Endometrial microvascular endothelial cells (primary cell): Measurements from ENCODE around the gene ZNF543. TPM values are rescaled to one million over a fixed set of nuclear protein-coding genes. Genes with fewer than 3 reads are reported as not detected.

Source experiments
- in situ Hi-C: cut with HindIII; loops from 2 replicates; pipeline ENCODE4 v1.10.0; 2017; ENCODE audit warnings: low sequenced_read_pairs, low pct_unique_long_range_greater_than_20kb; ENCODE audit errors: inconsistent ontology term
- total RNA-seq: library from RNA; depleted of rRNA; stranded (reverse); fragments of >200 nt; gene quantifications from one replicate; pipeline ENCODE4 v1.2.3, GENCODE V29; 2015; ENCODE audit errors: inconsistent ontology term

Gene ZNF543
- total RNA-seq, 1 donor from 2014 or later = 6.8 TPM

DNA sequence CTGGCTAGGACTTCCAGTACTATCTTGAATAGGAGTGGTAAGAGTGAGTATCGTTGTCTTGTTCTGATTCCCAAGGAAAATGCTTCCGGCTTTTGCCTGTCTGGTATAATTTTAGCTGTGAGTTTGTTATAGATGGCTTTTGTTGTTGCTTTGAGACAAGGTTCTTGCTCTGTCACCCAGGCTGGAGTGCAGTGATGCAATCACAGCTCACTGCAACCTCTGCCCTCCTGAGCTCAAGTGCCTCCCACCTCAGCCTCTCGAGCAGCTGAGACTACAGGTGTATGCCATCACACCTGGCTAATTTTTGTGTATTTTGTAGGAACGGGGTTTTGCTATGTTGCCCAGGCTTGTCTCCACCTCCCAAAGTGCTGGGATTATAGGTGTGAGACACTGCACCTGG is 6.1 kb upstream of the ZNF543 start:
- in situ Hi-C loops = no loop called here

DNA sequence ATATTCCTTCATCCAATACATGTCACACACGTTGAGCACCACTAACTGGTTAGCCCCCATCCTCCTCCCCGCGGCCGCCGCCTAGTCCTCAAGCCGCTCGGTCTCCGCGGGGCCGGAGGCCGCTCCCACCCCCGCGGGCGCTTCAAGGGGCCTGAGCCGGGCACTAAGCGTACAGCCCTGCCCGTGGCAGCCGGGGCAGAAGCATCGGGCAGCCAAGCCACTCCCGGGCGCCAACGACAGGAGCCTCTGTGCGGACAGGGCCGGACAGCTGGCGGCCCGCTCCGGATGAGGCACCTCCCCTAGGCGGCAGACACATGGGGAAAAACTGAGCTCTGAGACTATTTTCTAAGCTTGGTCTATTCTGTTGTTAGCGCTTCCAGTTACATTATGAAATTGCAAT is 2.8 kb upstream of the ZNF543 start:
- in situ Hi-C loops = no loop called here

DNA sequence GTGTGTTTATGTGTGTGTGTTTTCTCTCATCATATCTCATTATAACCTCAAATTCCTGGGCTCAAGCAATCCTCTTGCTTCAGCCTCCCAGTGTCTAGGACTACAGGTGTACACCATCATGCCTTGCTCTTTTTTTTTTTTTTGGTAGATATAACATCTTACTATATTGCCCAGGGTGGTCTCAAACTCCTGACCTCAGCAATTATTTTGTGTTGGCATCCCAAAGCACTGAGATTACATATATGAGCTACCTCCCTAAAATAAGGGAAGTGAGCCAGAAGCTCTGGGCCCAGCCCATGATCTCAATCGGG is 448 bp upstream of the ZNF543 start:
- in situ Hi-C loops = no loop called here

DNA sequence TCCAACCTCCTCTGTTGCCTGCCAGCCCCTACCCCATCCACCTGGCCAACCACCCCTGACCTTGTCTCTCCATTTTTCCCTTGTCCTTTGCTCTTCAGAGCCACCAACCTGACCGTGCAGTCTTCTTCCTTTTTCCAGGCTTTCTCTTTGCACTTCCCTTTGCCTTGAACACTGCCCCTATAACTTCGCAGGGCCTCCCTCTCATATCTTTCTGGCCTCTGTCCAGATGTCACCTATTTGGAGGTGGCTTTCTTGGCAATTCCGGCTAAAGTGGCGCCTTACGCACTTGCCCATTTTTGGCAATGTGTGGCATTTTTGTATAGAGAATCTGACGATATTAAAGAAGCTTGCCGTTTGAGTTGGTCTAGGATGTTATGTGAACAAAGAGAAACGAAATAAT is 844 bp downstream of the ZNF543 start:
- in situ Hi-C loops = no loop called here

DNA sequence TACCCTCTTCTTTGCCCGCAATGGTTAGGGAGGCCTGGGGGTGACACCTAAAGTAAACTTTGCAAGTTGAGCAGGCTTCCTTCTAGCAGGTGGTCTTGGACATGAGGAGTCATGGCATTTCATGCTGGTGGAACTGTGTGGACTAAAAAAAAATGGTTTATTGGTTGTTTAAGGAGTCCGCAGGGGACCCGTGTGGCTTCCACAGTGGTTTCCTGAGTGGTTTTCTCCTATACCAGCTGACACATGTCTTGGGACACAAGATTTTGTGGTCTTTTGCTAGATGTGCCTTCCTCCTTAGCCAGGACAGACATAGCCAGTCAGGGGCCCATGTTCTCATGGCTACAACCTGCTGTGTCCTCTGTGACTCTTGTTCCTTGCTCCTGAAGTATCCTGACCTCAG is 1.5 kb downstream of the ZNF543 start:
- in situ Hi-C loops = no loop called here

DNA sequence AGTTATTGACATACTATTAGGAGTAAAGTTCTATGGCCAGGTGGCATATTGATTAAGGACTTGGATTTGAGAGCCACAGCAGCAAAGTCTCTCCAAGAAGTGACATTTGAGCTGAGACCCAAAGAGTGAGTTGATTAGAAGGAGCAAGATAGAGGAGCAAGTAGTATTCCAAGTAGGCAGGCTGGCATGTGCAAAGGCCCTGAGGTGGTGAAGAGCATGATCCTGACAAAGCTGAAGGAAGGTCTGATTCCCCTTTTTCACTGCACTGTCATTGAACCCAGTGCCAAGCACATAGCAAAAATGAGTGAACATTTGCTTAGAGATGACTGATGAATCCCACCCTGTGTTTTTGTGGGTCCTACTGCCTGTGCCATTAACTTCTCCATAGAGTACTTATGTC is 4.7 kb downstream of the ZNF543 start:
- in situ Hi-C loops = no loop called here

DNA sequence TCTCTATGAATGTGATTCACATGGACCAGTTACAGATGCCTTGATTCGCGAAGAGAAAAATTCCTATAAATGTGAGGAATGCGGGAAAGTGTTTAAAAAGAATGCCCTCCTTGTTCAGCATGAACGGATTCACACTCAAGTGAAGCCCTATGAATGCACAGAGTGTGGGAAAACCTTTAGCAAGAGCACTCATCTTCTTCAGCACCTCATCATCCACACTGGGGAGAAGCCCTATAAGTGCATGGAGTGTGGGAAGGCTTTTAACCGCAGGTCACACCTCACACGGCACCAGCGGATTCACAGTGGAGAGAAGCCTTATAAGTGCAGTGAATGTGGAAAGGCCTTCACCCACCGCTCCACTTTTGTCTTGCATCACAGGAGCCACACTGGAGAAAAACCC is 7.7 kb downstream of the ZNF543 start:
- in situ Hi-C loops = no loop called here

DNA sequence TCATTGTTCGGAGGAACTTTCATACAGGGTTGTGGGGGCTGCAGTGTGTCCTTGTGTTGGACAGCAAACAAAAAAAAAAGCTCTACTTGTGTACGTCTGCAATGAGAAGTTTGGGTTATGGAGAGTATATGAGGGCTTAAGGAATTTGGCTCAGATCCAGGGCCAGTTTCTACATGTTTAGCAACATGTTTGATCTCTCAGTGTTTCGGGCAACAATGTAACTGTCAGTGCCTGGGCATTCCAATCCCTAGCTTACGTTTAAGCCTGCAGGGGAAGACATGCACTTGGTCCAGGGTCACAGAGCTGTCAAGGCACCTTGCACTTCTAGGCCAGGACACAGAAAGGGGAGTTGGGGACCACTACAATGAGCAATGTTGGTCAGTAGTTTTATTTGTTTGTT is 13.9 kb downstream of the ZNF543 start:
- in situ Hi-C loops = no loop called here

DNA sequence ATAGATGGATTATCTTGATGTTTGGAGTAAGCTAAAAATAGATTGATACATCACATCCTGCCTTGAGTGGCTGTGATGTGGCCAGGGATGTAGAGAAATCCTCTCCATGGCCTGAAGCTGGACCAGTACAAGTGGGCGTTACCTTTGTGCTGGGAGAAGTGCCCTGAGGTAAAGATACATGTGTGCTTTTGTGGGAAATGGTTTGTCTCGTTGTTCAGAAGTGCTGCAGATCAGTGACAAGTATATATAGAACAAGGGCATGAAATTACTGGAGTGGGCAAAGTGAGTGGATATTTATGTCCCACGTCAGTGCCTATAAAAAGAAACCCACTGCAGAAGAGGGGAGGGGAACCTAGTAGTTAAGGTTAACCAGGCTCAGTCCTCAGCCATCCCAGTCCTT is 18.6 kb downstream of the ZNF543 start:
- in situ Hi-C loops = no loop called here

DNA sequence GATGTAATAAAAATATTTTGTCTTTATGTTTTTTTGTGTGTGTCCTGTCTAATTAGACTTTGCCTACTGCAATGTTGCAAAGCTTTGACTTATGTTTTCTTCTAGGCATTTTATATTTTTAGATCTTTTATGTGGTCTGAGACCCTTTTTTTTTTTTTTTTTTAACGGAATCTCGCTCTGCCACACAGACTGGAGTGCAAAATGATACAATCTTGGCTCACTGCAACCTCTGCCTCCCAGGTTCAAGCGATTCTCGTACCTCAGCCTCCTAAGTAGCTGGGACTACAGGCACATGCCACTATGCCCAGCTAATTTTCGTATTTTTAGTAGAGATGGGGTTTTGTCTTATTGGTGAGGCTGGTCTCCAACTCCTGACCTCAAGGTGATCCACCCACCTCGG is 22.3 kb downstream of the ZNF543 start:
- in situ Hi-C loops = no loop called here

DNA sequence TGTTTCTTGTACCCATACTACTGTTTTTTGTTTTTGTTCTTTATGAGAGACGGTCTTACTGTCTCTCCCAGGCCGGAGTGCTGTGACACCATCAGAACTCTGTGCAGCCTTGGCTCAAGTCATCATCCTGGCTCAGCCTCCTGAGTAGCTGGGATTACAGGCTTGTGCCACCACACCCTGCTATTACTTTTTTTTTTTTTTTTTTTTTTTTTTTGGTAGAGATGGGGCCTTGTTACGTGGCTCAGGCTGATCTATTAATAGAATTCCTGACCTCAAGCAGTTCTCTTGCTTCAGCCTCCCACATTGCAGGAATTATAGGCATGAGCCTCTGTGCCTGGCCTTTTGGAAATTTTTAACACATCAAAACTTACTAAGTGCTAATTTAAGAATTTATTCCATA is 27.9 kb downstream of the ZNF543 start:
- in situ Hi-C loops = no loop called here

DNA sequence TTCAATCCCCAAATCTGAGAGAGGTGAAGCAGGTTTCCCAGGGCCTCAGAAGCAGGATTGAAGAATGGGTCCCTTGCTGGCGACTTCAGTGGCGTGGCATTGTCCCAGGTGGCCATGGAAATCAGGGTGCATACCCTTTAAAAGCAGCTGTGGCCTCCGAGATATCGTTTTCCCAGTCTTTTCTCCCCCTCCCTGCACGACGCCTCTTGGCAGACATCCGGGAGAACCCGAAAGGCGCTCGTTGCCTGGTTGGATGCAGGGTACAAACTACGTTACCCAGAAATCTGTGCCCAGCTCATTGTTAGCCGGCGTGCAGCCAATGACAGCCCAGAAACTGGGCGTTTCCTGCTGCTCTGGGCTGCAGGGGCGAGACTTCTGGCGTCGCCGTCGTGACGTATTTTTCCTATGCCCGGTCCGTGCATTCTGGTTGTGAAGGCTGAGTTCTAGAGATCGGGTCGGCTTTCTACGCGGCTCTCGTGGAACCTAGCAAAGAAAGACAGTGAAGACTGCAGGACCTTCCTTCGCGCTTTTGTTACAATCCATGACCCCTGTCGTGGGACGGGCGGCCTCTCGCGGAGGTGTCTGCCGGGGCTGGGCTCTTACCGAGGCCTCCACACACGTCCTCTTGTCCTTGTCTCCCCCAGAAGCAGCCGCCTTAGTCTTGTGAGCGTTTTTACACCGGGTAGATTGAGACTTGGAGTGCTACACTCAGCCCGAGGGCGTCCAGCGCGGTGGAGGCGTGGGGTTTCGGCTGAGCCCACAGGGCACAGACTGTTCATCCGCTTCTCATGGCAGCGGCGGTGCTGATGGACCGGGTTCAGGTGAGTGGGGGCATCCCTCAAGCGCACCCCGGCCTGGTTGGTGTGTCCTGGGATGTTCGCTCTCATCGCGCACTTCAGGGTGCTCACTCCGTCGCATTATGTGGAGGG is 30.9 kb downstream of the ZNF543 start, which contains the start of gene ZNF304:
TSS of gene ZNF304 (plus strand) at position 395 of the 929 bp plus-strand sequence. CDS start at position 789, 394 bp downstream.
- in situ Hi-C loops = no loop called here

DNA sequence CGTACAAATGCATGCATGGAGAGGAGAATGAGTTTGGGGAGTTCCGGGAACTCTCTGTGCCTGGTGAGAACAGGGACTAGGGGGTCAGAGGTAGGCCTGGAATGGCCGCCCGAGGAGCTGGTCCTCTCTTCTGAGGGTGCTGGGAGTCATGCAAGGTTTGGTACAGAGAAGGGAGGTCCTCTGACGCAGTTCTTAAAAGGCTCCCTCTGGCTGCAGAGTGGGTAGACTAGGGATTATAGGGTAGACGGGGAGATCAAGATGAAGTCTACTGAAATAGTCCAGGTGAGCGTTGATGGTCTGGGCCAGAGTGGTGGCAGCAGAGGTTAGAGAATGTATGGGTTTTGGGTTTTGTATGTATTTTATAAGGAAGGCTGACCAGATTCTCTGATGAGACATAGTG is 31.6 kb downstream of the ZNF543 start:
- in situ Hi-C loops = no loop called here

DNA sequence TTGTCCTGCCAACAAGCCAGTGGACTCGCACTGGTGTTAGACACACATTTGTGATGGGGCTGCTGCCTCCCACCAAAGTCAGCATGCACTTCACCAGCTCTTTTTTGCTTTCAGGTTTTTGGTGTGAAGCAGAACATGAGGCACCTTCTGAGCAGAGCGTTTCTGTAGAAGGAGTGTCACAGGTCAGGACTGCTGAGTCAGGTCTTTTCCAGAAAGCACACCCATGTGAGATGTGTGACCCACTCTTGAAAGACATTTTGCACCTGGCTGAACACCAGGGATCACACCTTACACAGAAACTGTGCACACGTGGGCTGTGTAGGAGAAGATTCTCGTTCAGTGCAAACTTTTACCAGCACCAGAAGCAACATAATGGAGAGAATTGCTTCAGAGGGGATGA is 35.6 kb downstream of the ZNF543 start:
- in situ Hi-C loops = no loop called here

DNA sequence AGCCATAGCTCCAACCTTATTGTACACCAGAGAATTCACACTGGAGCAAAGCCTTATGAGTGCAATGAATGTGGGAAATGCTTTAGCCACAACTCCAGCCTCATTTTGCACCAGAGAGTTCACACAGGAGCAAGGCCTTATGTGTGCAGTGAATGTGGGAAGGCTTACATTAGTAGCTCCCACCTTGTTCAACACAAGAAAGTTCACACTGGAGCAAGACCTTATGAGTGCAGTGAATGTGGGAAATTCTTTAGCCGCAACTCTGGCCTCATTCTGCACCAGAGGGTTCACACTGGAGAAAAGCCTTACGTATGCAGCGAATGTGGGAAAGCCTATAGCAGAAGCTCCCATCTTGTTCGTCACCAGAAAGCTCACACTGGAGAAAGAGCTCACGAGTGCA is 37.1 kb downstream of the ZNF543 start:
- in situ Hi-C loops = no loop called here

DNA sequence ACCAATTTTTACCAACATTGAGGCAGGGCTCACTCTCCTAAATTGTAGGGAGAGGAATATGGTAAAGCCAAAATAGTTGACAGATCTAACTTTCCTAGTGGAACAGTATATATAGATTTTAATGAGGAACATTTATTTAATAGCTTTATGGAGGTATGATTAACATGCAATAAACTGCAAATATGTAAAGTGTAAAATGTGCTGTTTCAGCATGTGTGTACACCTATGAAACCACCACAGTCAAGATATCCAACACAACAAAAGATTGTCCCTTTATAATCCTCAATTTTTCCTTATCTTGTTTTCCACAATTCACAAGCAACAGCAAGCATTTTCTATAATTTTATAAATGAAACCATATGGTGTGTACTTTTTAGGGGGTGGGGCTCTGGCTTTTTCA is 39.0 kb downstream of the ZNF543 start:
- in situ Hi-C loops = no loop called here

DNA sequence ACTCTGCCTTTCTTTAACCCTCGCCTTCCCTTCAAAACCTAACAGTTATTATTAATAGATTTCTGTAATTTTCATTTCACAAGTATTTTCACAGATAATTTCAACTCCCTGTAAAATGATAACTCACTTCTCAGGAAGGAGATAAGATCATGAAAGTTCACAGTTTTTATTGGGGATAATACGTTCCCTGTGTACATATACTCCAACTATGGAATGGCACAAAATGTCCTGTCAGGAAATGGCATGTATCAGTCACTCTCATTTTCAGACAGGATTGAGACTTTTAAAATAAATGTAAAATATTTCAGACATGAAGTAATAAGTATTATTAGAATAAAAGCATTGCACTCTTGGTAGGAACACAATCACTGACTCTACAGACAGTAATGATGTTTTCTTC is 42.1 kb downstream of the ZNF543 start:
- in situ Hi-C loops = no loop called here

DNA sequence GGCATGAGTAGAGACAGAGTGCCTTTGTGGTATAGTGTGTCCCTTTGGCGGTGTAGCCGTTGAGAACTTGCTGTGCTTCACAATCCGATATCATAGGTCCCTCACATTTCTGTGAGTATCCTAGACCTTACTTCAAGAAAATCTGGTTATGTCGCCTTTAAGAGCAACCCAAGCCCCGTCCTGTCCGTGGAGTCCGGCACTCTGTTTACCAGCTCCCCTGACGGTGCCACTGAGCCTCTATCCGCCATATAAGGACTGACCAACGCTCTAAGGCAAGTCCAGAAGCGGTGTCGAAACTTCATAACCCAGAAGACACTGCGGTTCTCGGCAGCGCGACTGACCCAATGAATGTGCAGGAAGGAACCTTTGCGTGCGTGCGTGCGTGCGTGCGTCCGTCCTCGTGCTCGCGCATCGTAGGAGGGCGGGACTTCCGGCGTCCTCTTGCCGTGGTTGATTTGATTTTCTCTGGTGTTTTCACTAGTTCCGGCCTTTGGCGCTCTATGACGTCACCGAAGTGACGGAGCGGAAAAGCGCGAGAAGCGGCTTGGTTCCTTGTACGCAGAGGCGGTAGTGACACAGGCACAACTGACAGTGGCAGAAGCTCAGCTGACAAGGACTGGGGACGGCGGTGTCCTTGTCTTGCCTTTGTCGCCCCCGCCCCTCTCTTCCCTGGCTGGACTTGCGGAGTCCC is 42.9 kb downstream of the ZNF543 start, which contains the start of the genes TRAPPC2B and ZNF547:
TSS of gene TRAPPC2B (plus strand) at position 555 of the 691 bp plus-strand sequence. CDS start 1,283 bp downstream, outside the sequence.
TSS of gene ZNF547 (plus strand) at position 555 of the 691 bp plus-strand sequence. CDS start 5,005 bp downstream, outside the sequence.
- in situ Hi-C loops = no loop called here

DNA sequence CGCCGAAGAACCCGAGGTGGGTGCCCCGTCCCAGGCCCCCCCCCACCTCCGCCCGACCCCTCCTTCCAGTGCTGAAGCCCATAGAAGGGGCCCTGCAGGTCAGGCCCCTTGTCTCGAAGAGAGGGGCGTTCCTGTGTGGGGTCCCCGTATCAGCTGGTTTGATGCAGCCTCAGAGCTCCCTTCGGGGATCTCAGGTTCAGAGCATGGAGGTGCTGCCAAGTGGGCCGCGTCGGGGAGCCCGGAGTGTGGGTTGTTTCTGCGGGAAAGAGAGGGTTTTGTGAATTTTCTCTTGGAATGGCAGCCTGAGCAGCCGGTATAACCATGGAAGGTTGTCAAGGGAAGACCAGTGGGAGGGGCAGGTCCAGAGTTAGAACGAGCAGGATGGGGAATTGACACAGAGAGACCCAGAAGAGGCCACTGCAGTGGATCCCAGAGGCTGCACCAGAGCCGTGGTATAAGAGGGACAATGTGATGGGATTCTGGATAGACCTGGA is 43.5 kb downstream of the ZNF543 start:
- in situ Hi-C loops = no loop called here

DNA sequence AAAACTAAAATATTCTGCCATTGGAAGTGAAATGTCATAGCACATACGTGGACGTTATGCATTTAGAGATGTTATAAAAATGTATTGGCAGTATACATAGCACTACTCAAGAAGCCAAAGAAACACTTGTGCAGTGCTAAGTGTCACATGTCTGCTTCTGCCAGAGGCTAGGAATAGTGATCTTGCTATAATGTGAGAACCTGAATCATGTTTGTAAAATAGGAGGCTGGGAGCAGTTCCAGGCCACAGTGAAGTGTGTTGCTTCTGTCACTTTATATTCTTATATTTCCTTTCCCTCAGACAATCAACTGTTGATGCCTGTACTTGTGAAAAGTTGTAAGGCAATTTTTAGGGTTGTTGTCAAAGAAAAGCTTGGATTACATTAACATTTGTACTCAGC is 46.5 kb downstream of the ZNF543 start:
- in situ Hi-C loops = no loop called here
